ENCODE results near the gene GLI3.

GRCh38 chr7:42213093-42213492, 23.9 kb downstream of the GLI3 start:
- no peak for TF ChIP-seq CTCF (IDR thresholded peaks at IDR 0.05 in 8 of 11, conservative IDR thresholded peaks at IDR 0.05 in 3 of 11)
- TF ChIP-seq POLR2A (IDR thresholded peaks at IDR 0.05): no peak
- no peak for TF ChIP-seq POLR2AphosphoS5 (IDR thresholded peaks at IDR 0.05)

Data from spleen (tissue), 7 donors.